GM12891 (cell line): ENCODE results near the gene RAE1.

Experiments used
- DNase-seq: peaks from one replicate; pipeline ENCODE4 v3.0.0; 2011; ENCODE audit warnings: low spot score; ENCODE audit not compliant: insufficient read length
- FAIRE-seq: peaks from 2 replicates; lab custom pipeline; 2011; peaks lifted over from hg19 to GRCh38; lab: Jason Lieb, UNC
- PAX5 ChIP-seq: IDR thresholded peaks from 2 replicates; pipeline ENCODE4 v1.6.1; 2011; ENCODE audit warnings: low read length, moderate library complexity, mild to moderate bottlenecking; ENCODE audit not compliant: insufficient read depth, severe bottlenecking
- POLR2A ChIP-seq: IDR thresholded peaks from 2 replicates; pipeline ENCODE4 v1.6.1; 2011; ENCODE audit warnings: low read depth, low read length, control low read depth
- POLR2AphosphoS5 ChIP-seq: IDR thresholded peaks from 2 replicates; pipeline ENCODE4 v1.6.1; 2011; ENCODE audit warnings: low read depth, low read length, control low read depth
- POU2F2 ChIP-seq: IDR thresholded peaks from 2 replicates; pipeline ENCODE4 v1.6.1; 2011; ENCODE audit warnings: low read depth, mild to moderate bottlenecking, control low read depth, low read length, moderate library complexity
- SPI1 ChIP-seq: IDR thresholded peaks from 2 replicates; pipeline ENCODE4 v1.6.1; 2011; ENCODE audit warnings: low read depth, low read length, control low read depth
- TAF1 ChIP-seq: IDR thresholded peaks from 2 replicates; pipeline ENCODE4 v1.6.1; 2011; ENCODE audit warnings: low read depth, low read length, control low read depth

RAE1 gene

DNA sequence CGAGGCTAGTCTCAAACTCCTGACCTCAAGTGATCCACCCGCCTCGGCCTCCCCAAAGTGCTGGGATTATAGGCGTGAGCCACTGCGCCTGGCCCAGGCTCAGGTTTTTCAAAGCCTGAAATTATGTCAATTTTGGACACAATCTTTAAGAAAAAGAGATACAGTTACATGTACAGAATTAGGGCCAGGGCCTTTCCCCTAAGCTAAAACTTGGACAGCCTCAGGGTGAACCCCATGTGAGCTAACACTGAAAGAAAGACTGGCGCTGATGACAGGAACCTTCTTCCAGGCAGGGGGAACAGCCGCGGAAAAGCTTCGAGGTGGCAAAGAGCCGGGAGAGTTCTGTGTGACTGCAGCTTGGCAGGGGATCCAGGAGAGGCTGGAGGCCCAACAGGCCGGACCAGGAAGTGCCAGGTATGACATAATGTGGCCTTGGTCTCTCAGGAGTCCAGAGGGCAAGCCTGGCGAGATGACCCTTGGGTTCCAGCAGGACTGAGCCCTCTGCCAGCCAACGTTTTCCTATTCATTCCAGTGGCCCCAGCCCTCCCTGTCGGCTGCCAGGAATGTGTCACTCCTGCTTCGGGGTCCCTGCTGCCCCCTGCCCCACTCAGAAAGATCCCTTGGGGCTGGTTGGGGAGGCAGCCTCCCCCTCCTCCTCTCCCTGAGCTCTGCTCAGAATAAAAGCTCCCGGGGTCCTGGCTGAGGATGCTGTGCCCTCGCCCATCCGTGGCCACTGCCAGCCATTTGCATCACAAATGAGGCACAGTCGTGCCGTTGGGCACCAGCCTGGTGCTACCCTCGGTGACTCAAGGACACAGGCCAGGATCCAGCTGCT lies 77.5 kb downstream of the RAE1 start:
- no peak for FAIRE-seq
- TF ChIP-seq POLR2A (no peak), POU2F2 (no peak), PAX5 (no peak), POLR2AphosphoS5 (no peak), SPI1 (no peak), TAF1 (no peak)
- DNase-seq, result no peak
